ENCODE measurements around the gene CAPN11. TPM values are rescaled to one million over a fixed set of nuclear protein-coding genes. Genes with fewer than 3 reads are reported as not detected.

Gene CAPN11
- total RNA-seq, 1 experiment from 2014 or later, result not detected

DNA sequence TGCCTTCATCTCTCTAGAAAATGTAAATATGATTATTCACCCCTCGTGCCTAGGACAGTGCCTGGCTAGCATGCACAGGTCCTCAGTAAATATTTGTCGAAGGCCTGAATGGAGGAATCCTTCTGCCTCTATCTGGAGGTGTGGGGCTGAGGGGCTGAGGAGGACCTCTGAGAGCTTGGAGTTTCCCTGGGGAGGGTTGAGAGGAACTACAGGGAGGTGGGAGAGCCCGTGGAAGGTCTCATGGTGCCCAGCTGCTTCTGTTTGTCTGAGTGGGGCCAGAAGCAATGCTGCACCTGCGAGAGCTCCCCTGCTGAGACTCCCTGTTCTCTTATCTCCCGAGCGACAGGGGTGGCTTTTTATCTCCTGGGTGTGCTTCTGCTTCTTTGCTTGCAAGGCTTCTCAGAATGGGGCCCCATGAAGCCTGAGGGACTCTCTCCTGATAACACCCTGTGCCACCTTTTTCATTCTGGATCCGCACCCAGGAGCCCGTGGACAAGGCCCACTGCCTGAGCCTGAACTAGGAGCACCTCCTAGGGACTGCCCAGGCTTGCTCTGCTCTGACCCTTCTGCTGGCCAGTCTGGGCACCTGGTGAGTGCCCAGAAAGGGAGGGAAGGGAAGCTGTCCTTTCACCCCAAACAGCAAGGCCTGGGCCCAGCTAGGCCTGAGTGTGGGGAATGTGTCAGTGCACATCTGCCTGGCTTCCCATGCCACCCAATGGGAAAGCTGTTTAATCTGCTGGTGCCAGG lies 67.1 kb downstream of the CAPN11 start:
- H3K4me3 ChIP-seq (replicated peaks in 1 of 2; ENCODE audit: low read depth in 1 of 2, low read length in 2 of 2), result no peak overlapping the region
- peaks cover 55% of the 10 kb centered on the region for H3K79me2 ChIP-seq (ENCODE audit: insufficient read depth, low read length)
- H2AFZ ChIP-seq (ENCODE audit: low read depth, low read length, poor library complexity, severe bottlenecking), result no peak overlapping the region
- TF ChIP-seq CEBPB (IDR thresholded peaks at IDR 0.05; ENCODE audit: low read depth), result no peak
- no peak for TF ChIP-seq POLR2A (IDR thresholded peaks at IDR 0.05; ENCODE audit: borderline replicate concordance, extremely low read depth, insufficient read depth, insufficient read length)
- no peak for TF ChIP-seq SP1 (IDR thresholded peaks at IDR 0.05; ENCODE audit: low read depth)
- TF ChIP-seq JUND (IDR thresholded peaks at IDR 0.05), result no peak
- no peak for TF ChIP-seq ELF1 (IDR thresholded peaks at IDR 0.05; ENCODE audit: borderline replicate concordance, low read depth)
- TF ChIP-seq, protein P1, sequence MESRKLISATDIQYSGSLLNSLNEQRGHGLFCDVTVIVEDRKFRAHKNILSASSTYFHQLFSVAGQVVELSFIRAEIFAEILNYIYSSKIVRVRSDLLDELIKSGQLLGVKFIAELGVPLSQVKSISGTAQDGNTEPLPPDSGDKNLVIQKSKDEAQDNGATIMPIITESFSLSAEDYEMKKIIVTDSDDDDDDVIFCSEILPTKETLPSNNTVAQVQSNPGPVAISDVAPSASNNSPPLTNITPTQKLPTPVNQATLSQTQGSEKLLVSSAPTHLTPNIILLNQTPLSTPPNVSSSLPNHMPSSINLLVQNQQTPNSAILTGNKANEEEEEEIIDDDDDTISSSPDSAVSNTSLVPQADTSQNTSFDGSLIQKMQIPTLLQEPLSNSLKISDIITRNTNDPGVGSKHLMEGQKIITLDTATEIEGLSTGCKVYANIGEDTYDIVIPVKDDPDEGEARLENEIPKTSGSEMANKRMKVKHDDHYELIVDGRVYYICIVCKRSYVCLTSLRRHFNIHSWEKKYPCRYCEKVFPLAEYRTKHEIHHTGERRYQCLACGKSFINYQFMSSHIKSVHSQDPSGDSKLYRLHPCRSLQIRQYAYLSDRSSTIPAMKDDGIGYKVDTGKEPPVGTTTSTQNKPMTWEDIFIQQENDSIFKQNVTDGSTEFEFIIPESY (IDR thresholded peaks at IDR 0.05; ENCODE audit: extremely low read depth, insufficient replicate concordance, low read length), result no peak
- no peak for TF ChIP-seq FOSL1 (IDR thresholded peaks at IDR 0.05; ENCODE audit: low read depth)
- TF ChIP-seq POLR2AphosphoS5 (IDR thresholded peaks at IDR 0.05; ENCODE audit: low read depth, low read length), result no peak
- TF ChIP-seq EGR1 (IDR thresholded peaks at IDR 0.05; ENCODE audit: low read depth), result no peak
- TF ChIP-seq, protein P2, sequence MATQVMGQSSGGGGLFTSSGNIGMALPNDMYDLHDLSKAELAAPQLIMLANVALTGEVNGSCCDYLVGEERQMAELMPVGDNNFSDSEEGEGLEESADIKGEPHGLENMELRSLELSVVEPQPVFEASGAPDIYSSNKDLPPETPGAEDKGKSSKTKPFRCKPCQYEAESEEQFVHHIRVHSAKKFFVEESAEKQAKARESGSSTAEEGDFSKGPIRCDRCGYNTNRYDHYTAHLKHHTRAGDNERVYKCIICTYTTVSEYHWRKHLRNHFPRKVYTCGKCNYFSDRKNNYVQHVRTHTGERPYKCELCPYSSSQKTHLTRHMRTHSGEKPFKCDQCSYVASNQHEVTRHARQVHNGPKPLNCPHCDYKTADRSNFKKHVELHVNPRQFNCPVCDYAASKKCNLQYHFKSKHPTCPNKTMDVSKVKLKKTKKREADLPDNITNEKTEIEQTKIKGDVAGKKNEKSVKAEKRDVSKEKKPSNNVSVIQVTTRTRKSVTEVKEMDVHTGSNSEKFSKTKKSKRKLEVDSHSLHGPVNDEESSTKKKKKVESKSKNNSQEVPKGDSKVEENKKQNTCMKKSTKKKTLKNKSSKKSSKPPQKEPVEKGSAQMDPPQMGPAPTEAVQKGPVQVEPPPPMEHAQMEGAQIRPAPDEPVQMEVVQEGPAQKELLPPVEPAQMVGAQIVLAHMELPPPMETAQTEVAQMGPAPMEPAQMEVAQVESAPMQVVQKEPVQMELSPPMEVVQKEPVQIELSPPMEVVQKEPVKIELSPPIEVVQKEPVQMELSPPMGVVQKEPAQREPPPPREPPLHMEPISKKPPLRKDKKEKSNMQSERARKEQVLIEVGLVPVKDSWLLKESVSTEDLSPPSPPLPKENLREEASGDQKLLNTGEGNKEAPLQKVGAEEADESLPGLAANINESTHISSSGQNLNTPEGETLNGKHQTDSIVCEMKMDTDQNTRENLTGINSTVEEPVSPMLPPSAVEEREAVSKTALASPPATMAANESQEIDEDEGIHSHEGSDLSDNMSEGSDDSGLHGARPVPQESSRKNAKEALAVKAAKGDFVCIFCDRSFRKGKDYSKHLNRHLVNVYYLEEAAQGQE (IDR thresholded peaks at IDR 0.05; ENCODE audit: low read depth), result no peak
- TF ChIP-seq EZH2phosphoT487 (IDR thresholded peaks at IDR 0.05; ENCODE audit: borderline replicate concordance), result no peak
- TF ChIP-seq, protein P3, sequence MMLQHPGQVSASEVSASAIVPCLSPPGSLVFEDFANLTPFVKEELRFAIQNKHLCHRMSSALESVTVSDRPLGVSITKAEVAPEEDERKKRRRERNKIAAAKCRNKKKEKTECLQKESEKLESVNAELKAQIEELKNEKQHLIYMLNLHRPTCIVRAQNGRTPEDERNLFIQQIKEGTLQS (IDR thresholded peaks at IDR 0.05), result no peak
- no peak for TF ChIP-seq EZH2 (IDR thresholded peaks at IDR 0.05)
- H3K9me3 ChIP-seq (ENCODE audit: control insufficient read depth in 1 of 2, insufficient read depth in 1 of 2, low read depth in 1 of 2, low read length in 2 of 2), result no peaks in the 10 kb centered on the region
- H3K4me1 ChIP-seq (ENCODE audit: control insufficient read depth in 1 of 2, insufficient read depth in 2 of 2, low read length in 2 of 2), result peaks cover 28 to 50% of the 10 kb centered on the region in 2 experiments
- ChIA-PET CTCF (interaction anchor here (3.7 kb wide), 1 partner anchor 9 kb away, joined by 22 read pairs; no protein-coding TSS in a partner anchor), POLR2A (interaction anchor here (3.0 kb wide), 1 partner anchor 20 kb away, joined by 27 read pairs; the partner anchor contains the start of gene HSP90AB1), RAD21 (ENCODE audit: low non-redundant PET in 1 of 2, low total read pairs in 2 of 2, uncharacterized antibody in 2 of 2, unreplicated experiment in 2 of 2) (no interaction called here)
- no peak overlapping the region for H3K27ac ChIP-seq (ENCODE audit: low read depth, low read length)
- H3K9me2 ChIP-seq (ENCODE audit: insufficient read depth), result no peaks in the 10 kb centered on the region
- no peak overlapping the region for H3K9ac ChIP-seq (ENCODE audit: low read length)
- H3K27me3 ChIP-seq (ENCODE audit: insufficient read depth, low read length), result no peaks in the 10 kb centered on the region
- intact Hi-C loops (cut with micrococcal nuclease), result no loop called here
- peaks cover 4% of the 10 kb centered on the region; the same call in 1 of the 2 replicates for H4K20me1 ChIP-seq (ENCODE audit: insufficient read depth)
- no TSS peak for BruUV-seq (replicated peaks)
- H3K36me3 ChIP-seq (ENCODE audit: control insufficient read depth in 1 of 2, insufficient read depth in 2 of 2, low read length in 2 of 2), result peaks cover 4 to 25% of the 10 kb centered on the region in 2 experiments; a peak in 2 of 4 replicates
- ATAC-seq (no peak), DNase-seq (ENCODE audit: low read depth, low spot score) (no peak)
- H3K4me2 ChIP-seq (ENCODE audit: low read length), result no peak overlapping the region

Measured in HCT116 (cell line).